CD14-positive monocyte (primary cell): Measurements from ENCODE around the gene LIN28B. TPM values are rescaled to one million over a fixed set of nuclear protein-coding genes. Genes with fewer than 3 reads are reported as not detected.
"Not testable (repeated sequence)": the region's sequence is repeated elsewhere in the genome, so short reads cannot be mapped to it uniquely, and the experiment has no call there.

Experiments used
- DNase-seq, 3 donors: peaks; one replicate each; pipeline ENCODE4 v3.0.0-alpha.2; 2011 to 2022
- H2AFZ ChIP-seq: 2 replicates; pipeline ENCODE4 v1.6.0; 2012; ENCODE audit warnings: mild to moderate bottlenecking, low read depth, low read length, inconsistent platforms; ENCODE audit not compliant: insufficient read depth, poor library complexity, severe bottlenecking
- H3K27ac ChIP-seq, 2 donors: 1 replicate in 1 of 2; 2 replicates in 1 of 2; pipeline ENCODE4 v1.5.1; 2012 to 2013; ENCODE audit warnings: low read length in 2 of 2, control low read depth in 1 of 2, inconsistent platforms in 1 of 2, low read depth in 1 of 2, mild to moderate bottlenecking in 1 of 2
- H3K27me3 ChIP-seq, 2 donors: one replicate each; pipeline versions ENCODE4 v1.6.0 to v1.6.1; 2011 to 2013; ENCODE audit warnings: low read length in 2 of 2; ENCODE audit not compliant: control insufficient read depth in 2 of 2, insufficient read depth in 2 of 2
- H3K36me3 ChIP-seq, 2 donors: replicated peaks in 1 of 2; 1 replicate in 1 of 2; 2 replicates in 1 of 2; pipeline versions ENCODE4 v1.5.1 to v1.6.1; 2012 to 2013; ENCODE audit warnings: low read length in 2 of 2, control low read depth in 1 of 2, inconsistent platforms in 1 of 2, mild to moderate bottlenecking in 1 of 2; ENCODE audit not compliant: insufficient read depth in 2 of 2, control insufficient read depth in 1 of 2
- H3K4me1 ChIP-seq, 2 donors: 1 replicate in 1 of 2; 2 replicates in 1 of 2; pipeline versions ENCODE4 v1.5.1 to v1.6.1; 2012 to 2013; ENCODE audit warnings: low read length in 2 of 2, control low read depth in 1 of 2, inconsistent platforms in 1 of 2, mild to moderate bottlenecking in 1 of 2, moderate library complexity in 1 of 2; ENCODE audit not compliant: insufficient read depth in 2 of 2, control insufficient read depth in 1 of 2
- H3K4me2 ChIP-seq: replicated peaks from 2 replicates; pipeline ENCODE3; 2012; ENCODE audit warnings: low read length, moderate library complexity, mild to moderate bottlenecking; ENCODE audit not compliant: poor library complexity, severe bottlenecking; ENCODE audit errors: extremely low read depth
- H3K4me3 ChIP-seq, 3 experiments: fragments of 200-600 bp in 1 of 3; sonication (generic) in 1 of 3; replicated peaks in 1 of 3; 1 replicate in 2 of 3; 2 replicates in 1 of 3; pipeline ENCODE4 v1.5.1; 2011 to 2013; ENCODE audit warnings: low read length in 3 of 3, mild to moderate bottlenecking in 3 of 3, control low read depth in 2 of 3, low read depth in 2 of 3, inconsistent platforms in 1 of 3, moderate library complexity in 1 of 3
- H3K79me2 ChIP-seq: 2 replicates; pipeline ENCODE4 v1.6.0; 2012; ENCODE audit warnings: mild to moderate bottlenecking, control low read depth, inconsistent platforms, low read length, moderate library complexity; ENCODE audit not compliant: insufficient read depth
- H3K9ac ChIP-seq: 2 replicates; pipeline ENCODE4 v1.6.0; 2017; ENCODE audit warnings: low read length, mild to moderate bottlenecking; ENCODE audit not compliant: insufficient read depth, poor library complexity, severe bottlenecking
- H3K9me3 ChIP-seq, 2 donors: replicated peaks in 1 of 2; 1 replicate in 1 of 2; 2 replicates in 1 of 2; pipeline versions ENCODE4 v1.5.1 to v1.6.1; 2012 to 2013; ENCODE audit warnings: low read length in 2 of 2, control low read depth in 1 of 2; ENCODE audit not compliant: control insufficient read depth in 1 of 2, insufficient read depth in 1 of 2
- H4K20me1 ChIP-seq: 2 replicates; pipeline ENCODE4 v1.6.0; 2012; ENCODE audit warnings: mild to moderate bottlenecking, low read length, control low read depth, moderate library complexity; ENCODE audit not compliant: insufficient read depth
- H3K27ac Mint-ChIP-seq, 7 donors: one replicate each; pipeline ENCODE4 v1.8.0; 2020; ENCODE audit warnings: mild to moderate bottlenecking in 7 of 7, mixed read lengths in 7 of 7, moderate library complexity in 6 of 7, inconsistent platforms in 2 of 7
- H3K27me3 Mint-ChIP-seq, 3 donors: one replicate each; pipeline ENCODE4 v1.8.0; 2021 to 2022; ENCODE audit warnings: low read depth in 3 of 3, mild to moderate bottlenecking in 3 of 3, mixed read lengths in 3 of 3, moderate library complexity in 3 of 3, inconsistent platforms in 1 of 3
- H3K36me3 Mint-ChIP-seq, 2 donors: one replicate each; pipeline ENCODE4 v1.8.0; 2020; ENCODE audit warnings: mixed read lengths in 2 of 2, inconsistent platforms in 1 of 2, mild to moderate bottlenecking in 1 of 2
- H3K4me1 Mint-ChIP-seq: one replicate; pipeline ENCODE4 v1.8.0; 2020; ENCODE audit warnings: mild to moderate bottlenecking, mixed read lengths
- H3K4me3 Mint-ChIP-seq, 2 donors: one replicate each; pipeline ENCODE4 v1.8.0; 2020; ENCODE audit warnings: mild to moderate bottlenecking in 2 of 2, mixed read lengths in 2 of 2, moderate library complexity in 1 of 2
- H3K9me3 Mint-ChIP-seq, 7 donors: one replicate each; pipeline ENCODE4 v1.8.0; 2020 to 2022; ENCODE audit warnings: mixed read lengths in 7 of 7, mild to moderate bottlenecking in 6 of 7, moderate library complexity in 6 of 7, inconsistent platforms in 2 of 7
- CTCF ChIP-seq: fragments of 200-600 bp; IDR thresholded peaks from one replicate; pipeline ENCODE4 v1.8.0; 2022; ENCODE audit warnings: antibody characterized with exemption, mild to moderate bottlenecking
- WGBS: methylation state at CpG from one replicate; pipeline ENCODE4 v1.1.5; 2013; ENCODE audit warnings: missing lambda C conversion rate; ENCODE audit not compliant: insufficient coverage; 5-methylcytosine and 5-hydroxymethylcytosine counted together
- intact Hi-C, 2 donors: fragments of 100-400 bp; cut with micrococcal nuclease; formaldehyde crosslinking; loops; one replicate each; pipeline versions ENCODE4 v1.15.0 to v1.15.1; 2023
- polyA plus RNA-seq, 3 donors: library from polyadenylated mRNA; depleted of rRNA in 1 of 3; unstranded in 2 of 3; stranded (reverse) in 1 of 3; fragments of 300-500 nt in 2 of 3; fragments of >200 nt in 1 of 3; fragmentation: Illumina TruSeq in 2 of 3; gene quantifications; 1 replicate in 2 of 3; 2 replicates in 1 of 3; pipeline ENCODE4 v1.2.3, GENCODE V29; 2012 to 2021

The LIN28B gene
- polyA plus RNA-seq, 3 donors: not detected

- no peak overlapping the region for H2AFZ ChIP-seq
- H3K4me1 Mint-ChIP-seq: no peaks in the 10 kb centered on the region
These were observed 26.9 kb downstream of the LIN28B start for GRCh38 chr6:104983776-104984175.

GRCh38 chr6:104984831-104985230 lies 27.9 kb downstream of the LIN28B start:
- Mint-ChIP-seq H3K27ac (no peak overlapping the region), H3K4me1 (no peaks in the 10 kb centered on the region), H3K4me3 (no peak overlapping the region), H3K9me3 (peaks cover 0 to 4% (median 0%) of the 10 kb centered on the region in 7 donors), H3K27me3 (peaks cover 2 to 7% (median 3%) of the 10 kb centered on the region in 3 donors), H3K36me3 (no peaks in the 10 kb centered on the region)
- Histone ChIP-seq H3K79me2 (no peaks in the 10 kb centered on the region), H3K9ac (no peak overlapping the region), H3K9me3 (no peaks in the 10 kb centered on the region), H3K4me3 (no peak overlapping the region), H3K4me2 (no peak overlapping the region), H4K20me1 (no peaks in the 10 kb centered on the region), H3K4me1 (no peaks in the 10 kb centered on the region), H3K27me3 (no peaks in the 10 kb centered on the region), H3K36me3 (no peaks in the 10 kb centered on the region), H2AFZ (no peak overlapping the region), H3K27ac (no peak overlapping the region)
- intact Hi-C loops: no loop called here
- DNase-seq: no peak
- no peak for TF ChIP-seq CTCF
- WGBS: no CpG with 5 or more reads among the region's 1 CpG

More at GRCh38 chr6:104983776-104984175, 26.9 kb downstream of the LIN28B start:
- peaks cover 0 to 2% (median 0%) of the 10 kb centered on the region in 7 donors for H3K9me3 Mint-ChIP-seq
- Histone ChIP-seq H3K36me3 (no peaks in the 10 kb centered on the region), H3K4me3 (no peak overlapping the region), H3K4me2 (no peak overlapping the region), H3K79me2 (no peaks in the 10 kb centered on the region), H3K9me3 (no peaks in the 10 kb centered on the region), H3K27me3 (no peaks in the 10 kb centered on the region), H3K4me1 (no peaks in the 10 kb centered on the region), H3K9ac (no peak overlapping the region), H4K20me1 (no peaks in the 10 kb centered on the region), H3K27ac (no peak overlapping the region)
- no peaks in the 10 kb centered on the region for H3K36me3 Mint-ChIP-seq
- no peak overlapping the region for H3K27ac Mint-ChIP-seq
- no peak for DNase-seq
- H3K27me3 Mint-ChIP-seq: peaks cover 2 to 5% (median 5%) of the 10 kb centered on the region in 3 donors
- no peak for TF ChIP-seq CTCF
- WGBS: no CpG with 5 or more reads among the region's 4 CpGs
- intact Hi-C loops: no loop called here
- no peak overlapping the region for H3K4me3 Mint-ChIP-seq

- H3K9ac ChIP-seq, H3K27ac ChIP-seq, H3K79me2 ChIP-seq, H3K4me2 ChIP-seq, intact Hi-C loops, H3K4me3 ChIP-seq, H3K27me3 Mint-ChIP-seq, H3K4me1 Mint-ChIP-seq, H3K9me3 Mint-ChIP-seq, H4K20me1 ChIP-seq, H3K4me3 Mint-ChIP-seq, DNase-seq, H2AFZ ChIP-seq, H3K27me3 ChIP-seq, H3K4me1 ChIP-seq, H3K36me3 Mint-ChIP-seq, H3K9me3 ChIP-seq, H3K36me3 ChIP-seq, H3K27ac Mint-ChIP-seq: not testable (repeated sequence)
- 63% methylated on average over 1 of the region's 4 CpGs for WGBS
These were observed 29.0 kb downstream of the LIN28B start for GRCh38 chr6:104985875-104986274.
